AG04450 (cell line): ENCODE measurements around the gene ATRX. TPM values are rescaled to one million over a fixed set of nuclear protein-coding genes. Genes with fewer than 3 reads are reported as not detected.

Experiments
- CTCF ChIA-PET: fragments of 300-600, 350-600 bp; formaldehyde crosslinking; extraction: SDS; loops from one replicate; lab custom pipeline; 2022; ENCODE audit warnings: antibody characterized with exemption, inconsistent platforms; lab: Charles Lee
- POLR2A ChIA-PET: fragments of 350-600 bp; formaldehyde crosslinking; extraction: SDS; loops from one replicate; lab custom pipeline; 2021; ENCODE audit warnings: antibody characterized with exemption, inconsistent platforms; lab: Yijun Ruan, JAX
- DNase-seq: peaks from one replicate; pipeline ENCODE4 v3.0.0-alpha.2; 2011; ENCODE audit warnings: low read depth, low spot score
- H3K27ac ChIP-seq: one replicate; pipeline ENCODE4 v1.5.1; 2012; ENCODE audit warnings: low read depth, low read length, control low read depth
- H3K27me3 ChIP-seq: one replicate; pipeline ENCODE4 v1.6.0; 2012; ENCODE audit warnings: low read length; ENCODE audit not compliant: control insufficient read depth, insufficient read depth
- H3K4me3 ChIP-seq: 2 replicates; pipeline ENCODE4 v1.5.1; 2011; ENCODE audit warnings: mild to moderate bottlenecking, low read depth, low read length, control low read depth
- H3K9me3 ChIP-seq: 2 replicates; pipeline ENCODE4 v1.5.1; 2012; ENCODE audit warnings: low read length; ENCODE audit not compliant: control insufficient read depth, insufficient read depth
- CTCF ChIP-seq: IDR thresholded peaks from 2 replicates; pipeline ENCODE4 v1.5.1; 2011; ENCODE audit warnings: low read depth, low read length, control low read depth, inconsistent platforms
- polyA plus RNA-seq: library from polyadenylated mRNA; depleted of rRNA; stranded (reverse); fragments of >200 nt; gene quantifications from 2 replicates; pipeline ENCODE4 v1.2.3, GENCODE V29; 2011

ATRX gene
- polyA plus RNA-seq, 1 experiment, result 76.3 TPM

GRCh38 chrX:77802201-77802600 lies 16.2 kb upstream of the ATRX start:
- Histone ChIP-seq H3K27ac (no peak overlapping the region), H3K9me3 (no peaks in the 10 kb centered on the region), H3K27me3 (no peaks in the 10 kb centered on the region), H3K4me3 (no peak overlapping the region)
- ChIA-PET POLR2A (no interaction called here), CTCF (no interaction called here)
- DNase-seq, result no peak
- TF ChIP-seq CTCF, result no peak

- Histone ChIP-seq H3K27me3 (no peaks in the 10 kb centered on the region), H3K9me3 (no peaks in the 10 kb centered on the region), H3K4me3 (no peak overlapping the region), H3K27ac (no peak overlapping the region)
- ChIA-PET CTCF (no interaction called here), POLR2A (no interaction called here)
- DNase-seq, result no peak
- no peak for TF ChIP-seq CTCF
These were observed 9.1 kb upstream of the ATRX start for GRCh38 chrX:77795124-77795523.

- POLR2A ChIA-PET, result no interaction called here
- no peak for DNase-seq
- Histone ChIP-seq H3K9me3 (no peaks in the 10 kb centered on the region), H3K4me3 (no peak overlapping the region), H3K27ac (no peak overlapping the region), H3K27me3 (no peaks in the 10 kb centered on the region)
- no peak for TF ChIP-seq CTCF
- CTCF ChIA-PET, result no interaction called here
These were observed 7.9 kb upstream of the ATRX start for GRCh38 chrX:77793946-77794345.

GRCh38 chrX:77788050-77788449 lies 2.0 kb upstream of the ATRX start:
- H3K27me3 ChIP-seq, result no peaks in the 10 kb centered on the region
- ChIA-PET POLR2A (no interaction called here), CTCF (interaction anchor here (0.6 kb wide), 1 partner anchor 13 kb away, joined by 5 read pairs; no protein-coding TSS in a partner anchor)
- no peak overlapping the region for H3K4me3 ChIP-seq
- no peak for TF ChIP-seq CTCF
- no peak for DNase-seq
- H3K27ac ChIP-seq, result no peak overlapping the region
- no peaks in the 10 kb centered on the region; the same call in 1 of the 2 replicates for H3K9me3 ChIP-seq

GRCh38 chrX:77786365-77786680 lies 307 bp upstream of the ATRX start:
- no peaks in the 10 kb centered on the region; the same call in 1 of the 2 replicates for H3K9me3 ChIP-seq
- H3K4me3 ChIP-seq, result peak overlapping the region; percentile 76
- no peak overlapping the region for H3K27ac ChIP-seq
- DNase-seq, result no peak
- ChIA-PET CTCF (no interaction called here), POLR2A (no interaction called here)
- TF ChIP-seq CTCF, result no peak
- no peaks in the 10 kb centered on the region for H3K27me3 ChIP-seq
